NCI-H1930 (cell line): ENCODE measurements around the gene HMCN2.

Experiments used
- DNase-seq, 2 experiments: peaks; one replicate each; lab custom pipeline; 2025; lab: John Stamatoyannopoulos, UW

HMCN2 gene

GRCh38 chr9:130366888-130367550 is 101.5 kb downstream of the HMCN2 start:
- DNase-seq, result no peak

GRCh38 chr9:130368631-130369103 is 103.1 kb downstream of the HMCN2 start:
- DNase-seq, result no peak

- no peak for DNase-seq
Observed at GRCh38 chr9:130370226-130370625, 104.7 kb downstream of the HMCN2 start.

GRCh38 chr9:130371196-130371966 is 105.8 kb downstream of the HMCN2 start:
- no peak for DNase-seq

- DNase-seq, result no peak
Observed at GRCh38 chr9:130372057-130372456, 106.5 kb downstream of the HMCN2 start.

- no peak for DNase-seq
Observed at GRCh38 chr9:130373679-130374325, 108.2 kb downstream of the HMCN2 start.

- DNase-seq, result no peak
Observed at GRCh38 chr9:130377612-130378011, 112.1 kb downstream of the HMCN2 start.

GRCh38 chr9:130378875-130379648 is 113.5 kb downstream of the HMCN2 start:
- no peak for DNase-seq

GRCh38 chr9:130379649-130379970 is 114.0 kb downstream of the HMCN2 start:
- DNase-seq, result no peak

- DNase-seq, result no peak
Observed at GRCh38 chr9:130380920-130381469, 115.4 kb downstream of the HMCN2 start.

- no peak for DNase-seq
Observed at GRCh38 chr9:130381660-130382059, 116.1 kb downstream of the HMCN2 start.

GRCh38 chr9:130382096-130382495 is 116.5 kb downstream of the HMCN2 start:
- no peak for DNase-seq

- no peak for DNase-seq
Observed at GRCh38 chr9:130382636-130383349, 117.2 kb downstream of the HMCN2 start.

GRCh38 chr9:130383350-130383715 is 117.8 kb downstream of the HMCN2 start:
- no peak for DNase-seq

- no peak for DNase-seq
Observed at GRCh38 chr9:130383979-130384676, 118.6 kb downstream of the HMCN2 start.

- no peak for DNase-seq
Observed at GRCh38 chr9:130385257-130385656, 119.7 kb downstream of the HMCN2 start.

GRCh38 chr9:130387398-130387797 is 121.8 kb downstream of the HMCN2 start:
- no peak for DNase-seq

GRCh38 chr9:130387905-130388304 is 122.3 kb downstream of the HMCN2 start:
- DNase-seq, result no peak

GRCh38 chr9:130390390-130390789 is 124.8 kb downstream of the HMCN2 start:
- no peak for DNase-seq

- no peak for DNase-seq
Observed at GRCh38 chr9:130390986-130391385, 125.4 kb downstream of the HMCN2 start.

- DNase-seq, result no peak
Observed at GRCh38 chr9:130391866-130392265, 126.3 kb downstream of the HMCN2 start.
